Cerebellar nuclear complex (tissue), 1 donor: ENCODE data around the gene NDUFS2.

Experiments
- DNase-seq, 2 experiments: peaks; one replicate each; lab custom pipeline; 2025; lab: John Stamatoyannopoulos, UW

NDUFS2 gene

GRCh38 chr1:161196111-161196510, 6.1 kb upstream of the NDUFS2 start:
- DNase-seq, result no peak

DNA sequence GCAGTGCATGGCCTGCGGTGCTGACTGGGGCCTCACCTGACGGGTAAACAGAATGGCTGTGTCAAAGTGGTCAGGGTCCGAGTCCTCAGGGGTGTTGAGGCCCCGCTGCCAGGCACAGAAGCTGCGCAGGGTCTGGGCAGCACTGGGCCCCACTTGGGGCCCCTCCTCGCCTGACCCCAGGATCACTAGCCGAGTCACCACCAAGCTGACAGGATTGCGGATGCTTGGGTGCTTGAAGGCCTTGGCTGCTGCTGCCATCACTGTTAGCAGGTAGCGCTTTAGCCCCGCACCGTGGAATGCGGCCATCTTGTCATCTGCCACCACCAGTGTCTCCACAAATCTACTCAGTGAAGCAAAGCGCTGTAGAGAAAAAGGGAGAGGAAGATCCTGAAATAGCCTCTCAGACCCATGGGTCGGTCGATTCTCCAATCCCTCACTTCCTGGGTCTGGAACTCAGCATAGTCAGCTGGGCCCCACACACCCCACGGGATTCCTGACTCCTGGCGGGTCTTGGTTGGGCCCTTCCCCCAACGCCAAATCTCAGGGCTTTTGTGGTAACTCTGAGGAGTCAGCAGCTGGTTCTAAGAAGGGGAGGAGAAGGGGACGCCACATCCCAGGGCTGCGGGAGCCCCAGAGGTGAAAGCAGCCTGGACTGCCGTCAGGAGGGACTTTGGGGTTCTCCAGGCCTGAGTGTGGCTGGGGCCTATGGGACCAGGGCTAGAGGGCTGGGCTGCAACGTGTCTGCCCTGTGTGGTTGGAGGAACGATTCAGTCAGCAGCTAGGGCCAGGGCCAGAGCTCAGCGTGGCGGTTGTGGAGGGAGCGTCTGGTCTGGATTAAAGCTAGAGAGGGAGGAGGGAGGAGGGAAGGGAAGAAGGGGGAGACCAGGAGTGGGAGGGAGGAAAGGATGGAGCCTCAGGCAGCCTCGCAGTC, 5.4 kb upstream of the NDUFS2 start:
- DNase-seq, result no peak

DNA sequence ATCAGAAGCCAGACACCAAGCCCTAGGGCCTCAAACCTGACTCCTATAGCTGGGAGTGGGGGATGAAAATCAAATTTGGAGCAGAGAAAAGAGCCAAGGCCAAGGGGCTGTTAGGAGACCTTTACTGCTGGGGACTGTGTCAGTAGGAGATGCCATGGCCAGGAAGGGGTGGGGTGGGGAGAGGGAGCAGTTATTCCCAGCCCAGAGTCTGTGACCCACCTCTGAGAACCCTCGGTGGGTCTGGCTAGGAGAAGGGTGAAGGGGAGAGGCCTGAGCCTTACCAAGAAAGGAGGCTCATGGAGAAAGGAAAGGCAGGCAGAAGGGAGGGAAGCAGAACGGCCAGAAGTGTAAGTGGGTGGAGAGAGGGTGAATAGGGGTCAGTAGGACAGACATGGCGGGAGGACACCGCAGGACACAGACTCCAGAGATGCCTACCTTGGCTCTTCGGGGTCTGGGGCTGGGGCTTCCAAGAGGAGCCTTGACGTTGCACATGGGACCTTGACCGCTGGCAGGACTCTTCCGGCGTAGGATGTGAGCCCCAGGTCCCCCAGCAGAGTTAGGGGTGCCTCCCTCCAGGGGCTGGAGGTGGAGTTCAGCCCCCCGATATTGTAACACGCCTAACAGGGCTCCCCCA, 4.5 kb upstream of the NDUFS2 start:
- DNase-seq, result no peak

DNA sequence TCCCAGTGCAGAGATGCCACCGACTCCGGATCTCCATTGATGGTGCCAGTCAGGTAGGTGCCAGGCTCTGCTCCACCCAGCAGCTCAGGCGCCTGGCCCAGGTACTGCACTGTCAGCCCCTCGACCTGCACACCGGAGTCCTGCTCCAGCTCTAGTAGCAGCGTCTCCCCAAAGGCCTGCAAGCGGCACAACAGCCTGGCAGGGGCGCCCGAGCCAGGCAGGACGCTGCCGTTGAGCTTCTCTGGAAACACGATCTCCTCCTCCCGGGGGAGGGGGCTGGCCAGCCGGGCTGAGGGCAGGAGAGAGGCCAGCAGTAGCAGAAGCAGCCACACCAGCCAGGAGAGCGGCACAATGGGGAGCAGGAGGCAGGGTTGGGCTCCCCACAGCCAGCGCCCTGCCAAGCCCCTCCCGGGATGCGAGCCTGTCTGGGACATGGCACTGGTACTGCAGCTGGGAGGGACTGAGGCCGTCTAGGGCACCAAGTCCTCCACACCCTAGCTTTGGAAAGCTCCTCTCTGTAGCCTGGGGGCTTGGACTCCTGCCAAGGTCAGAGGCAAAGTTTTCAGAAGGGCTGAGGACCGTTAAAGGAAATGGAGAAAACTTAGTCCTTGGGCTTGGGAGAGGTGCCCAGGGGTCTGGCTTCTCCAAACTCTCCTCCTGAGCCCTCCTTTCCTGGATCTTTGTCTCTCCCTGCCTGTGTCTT, 3.8 kb upstream of the NDUFS2 start:
- DNase-seq, result no peak

DNA sequence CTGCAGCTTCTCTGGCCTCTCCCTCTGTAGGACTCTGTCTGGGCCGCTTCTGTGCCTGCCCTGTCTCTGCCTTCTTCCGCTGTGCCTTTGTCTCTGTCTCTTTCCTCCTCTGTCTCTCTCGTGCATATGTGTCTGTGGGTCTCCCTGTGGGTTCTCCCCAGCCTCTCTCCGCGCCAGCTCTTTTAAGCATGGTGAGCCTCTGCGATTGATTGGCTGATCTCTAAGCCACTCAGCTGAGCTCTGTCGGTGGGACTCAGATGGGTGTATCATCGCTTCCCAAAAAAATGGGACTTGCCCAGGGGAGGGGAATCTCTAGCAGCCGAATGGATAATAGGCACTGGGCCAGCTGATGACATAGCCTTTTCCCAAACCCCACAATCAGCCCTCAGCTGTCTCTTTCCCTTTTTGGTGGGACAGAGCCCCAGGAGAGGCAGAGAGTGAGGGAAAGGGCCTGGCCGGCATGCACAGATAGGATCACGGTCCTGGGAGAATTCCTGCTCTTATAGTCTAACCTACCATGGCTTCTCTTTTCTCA, 3.2 kb upstream of the NDUFS2 start, which contains the start of gene ADAMTS4:
Gene ADAMTS4, minus strand, starts transcription at position 158 of the 535 bp plus-strand sequence. CDS start 427 bp downstream, outside the sequence.
- DNase-seq, result no peak

DNA sequence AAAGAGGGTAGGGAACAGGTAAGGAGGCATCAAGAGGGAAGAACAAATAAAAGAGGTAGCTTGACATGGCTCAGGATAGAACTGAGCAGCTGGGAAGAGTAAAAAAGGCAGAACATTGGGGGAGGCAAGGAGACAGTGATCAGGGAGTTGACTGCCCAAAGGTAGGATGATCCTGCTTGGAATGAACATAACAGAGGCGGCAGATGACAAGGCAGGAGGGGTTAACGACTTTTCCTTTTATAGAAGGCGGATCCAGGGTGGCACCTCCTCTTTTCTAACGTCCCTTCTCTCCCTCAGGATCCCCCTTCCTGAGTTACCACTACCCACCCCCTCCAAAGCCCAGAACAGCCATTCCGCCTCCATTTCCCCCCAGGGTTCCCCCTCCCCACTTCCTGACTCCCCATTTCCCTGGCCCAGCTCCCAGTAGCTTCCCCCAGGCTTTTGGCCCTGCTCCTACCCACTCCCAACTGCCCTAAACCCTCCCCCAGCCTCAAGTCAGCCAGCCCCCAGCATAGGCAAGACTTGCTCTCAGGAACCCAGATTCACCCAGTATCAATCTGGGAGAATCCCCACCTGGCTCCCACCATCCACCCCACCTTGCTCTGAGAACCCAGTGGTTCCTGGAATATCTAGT, 2.5 kb upstream of the NDUFS2 start:
- DNase-seq, result no peak

DNA sequence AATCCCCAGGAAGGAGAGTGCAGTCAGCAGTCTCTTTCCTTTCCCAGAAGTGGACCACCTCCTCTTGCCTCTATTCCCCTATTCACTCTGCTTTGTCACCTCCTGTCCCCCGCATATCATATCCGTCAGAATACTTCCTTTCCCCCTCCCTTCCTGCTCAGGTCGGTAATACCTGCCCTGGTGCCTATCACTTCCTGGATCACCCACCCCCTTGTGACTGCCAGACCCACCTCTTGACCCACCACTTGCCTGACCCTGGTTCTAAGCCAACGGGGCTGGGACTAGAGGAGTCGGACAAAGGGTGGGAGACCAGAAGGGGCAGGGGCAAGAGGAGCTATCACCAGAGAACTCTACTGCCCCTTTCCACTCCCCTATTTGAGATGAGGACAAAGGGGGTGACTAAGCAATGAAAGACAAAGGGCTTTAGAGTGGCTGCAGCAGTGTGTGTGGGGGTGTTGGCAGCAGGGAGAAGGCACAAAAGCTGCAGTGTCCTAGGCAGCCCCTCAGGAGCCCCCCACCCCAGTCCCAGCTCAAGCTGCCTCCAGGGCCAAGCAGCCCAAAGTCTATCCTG, 1.7 kb upstream of the NDUFS2 start:
- DNase-seq, result no peak

GRCh38 chr1:161200992-161201835, 953 bp upstream of the NDUFS2 start:
- no peak for DNase-seq

DNA sequence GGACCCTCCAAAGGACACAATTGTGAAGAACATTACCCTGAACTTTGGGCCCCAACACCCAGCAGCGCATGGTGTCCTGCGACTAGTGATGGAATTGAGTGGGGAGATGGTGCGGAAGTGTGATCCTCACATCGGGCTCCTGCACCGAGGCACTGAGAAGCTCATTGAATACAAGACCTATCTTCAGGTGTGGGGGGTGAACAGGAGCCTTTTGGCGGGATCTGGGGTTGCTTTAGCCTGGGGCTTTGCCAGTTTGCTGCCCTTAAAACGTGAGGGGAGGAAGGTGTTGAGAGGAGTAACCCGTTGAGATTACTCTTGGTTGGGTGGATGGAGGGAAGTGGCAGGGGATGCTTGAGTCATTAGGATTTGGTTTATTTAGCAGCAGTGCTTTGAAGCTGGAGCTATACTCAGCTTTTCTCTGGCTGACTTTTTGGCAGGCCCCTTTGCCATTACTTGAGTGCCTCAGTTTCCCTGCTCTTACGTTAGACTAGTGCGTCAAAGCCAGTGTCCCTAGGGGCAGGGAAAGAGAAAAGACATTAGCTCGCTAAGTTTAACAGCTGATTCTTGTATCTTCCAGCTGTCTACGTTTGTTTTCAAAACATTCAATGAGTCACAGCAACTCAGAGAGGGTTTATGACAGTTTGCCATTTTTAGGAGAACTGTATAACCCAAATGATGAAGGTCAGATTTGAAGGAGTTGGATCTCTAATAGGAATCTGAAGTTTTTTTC, 4.4 kb downstream of the NDUFS2 start:
- DNase-seq, result no peak

DNA sequence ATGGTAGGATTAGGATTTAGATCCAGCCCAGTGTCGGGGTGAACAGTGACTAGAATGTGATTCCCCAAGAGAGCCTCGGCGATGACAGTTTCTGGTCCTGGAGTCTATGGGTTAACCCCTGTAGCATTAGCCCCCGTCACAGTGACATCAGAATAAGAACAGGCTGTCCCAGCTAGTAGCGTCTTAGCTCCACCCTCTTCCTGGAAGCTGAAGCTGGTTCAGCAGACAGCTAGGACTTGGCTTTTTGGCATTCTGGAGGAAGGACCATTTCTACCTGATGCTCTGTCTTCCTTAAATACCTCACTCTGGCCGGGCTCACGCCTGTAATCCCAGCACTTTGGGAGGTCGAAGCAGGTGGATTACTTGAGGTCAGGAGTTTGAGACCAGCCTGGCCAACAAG, 5.0 kb downstream of the NDUFS2 start:
- no peak for DNase-seq

GRCh38 chr1:161209790-161210409, 7.7 kb downstream of the NDUFS2 start:
- DNase-seq, result no peak

DNA sequence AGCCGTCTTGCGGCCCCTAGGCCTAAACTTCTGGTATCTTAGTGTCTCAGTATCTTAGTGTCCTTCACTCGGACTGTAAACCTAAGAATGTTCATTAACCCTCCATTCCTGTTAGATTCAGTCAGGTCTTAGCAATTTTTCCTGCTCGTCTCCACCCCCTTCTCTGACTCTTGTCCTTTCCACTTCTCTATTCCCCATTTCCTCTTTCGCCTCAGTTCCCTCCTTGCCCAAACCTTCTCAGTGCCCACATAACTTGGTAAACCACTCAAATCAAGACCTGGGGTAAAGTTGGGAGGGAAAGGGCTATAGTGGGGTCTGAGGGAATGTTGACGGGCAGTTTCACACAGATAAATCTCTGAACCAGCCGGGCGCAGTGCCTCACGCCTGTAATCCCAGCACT, 12.2 kb downstream of the NDUFS2 start:
- no peak for DNase-seq

GRCh38 chr1:161215076-161215475, 12.9 kb downstream of the NDUFS2 start, which contains the start of gene FCER1G:
Gene FCER1G (plus strand): TSS chr1:161215295. CDS start chr1:161215322, 27 bp downstream.
- DNase-seq, result no peak

DNA sequence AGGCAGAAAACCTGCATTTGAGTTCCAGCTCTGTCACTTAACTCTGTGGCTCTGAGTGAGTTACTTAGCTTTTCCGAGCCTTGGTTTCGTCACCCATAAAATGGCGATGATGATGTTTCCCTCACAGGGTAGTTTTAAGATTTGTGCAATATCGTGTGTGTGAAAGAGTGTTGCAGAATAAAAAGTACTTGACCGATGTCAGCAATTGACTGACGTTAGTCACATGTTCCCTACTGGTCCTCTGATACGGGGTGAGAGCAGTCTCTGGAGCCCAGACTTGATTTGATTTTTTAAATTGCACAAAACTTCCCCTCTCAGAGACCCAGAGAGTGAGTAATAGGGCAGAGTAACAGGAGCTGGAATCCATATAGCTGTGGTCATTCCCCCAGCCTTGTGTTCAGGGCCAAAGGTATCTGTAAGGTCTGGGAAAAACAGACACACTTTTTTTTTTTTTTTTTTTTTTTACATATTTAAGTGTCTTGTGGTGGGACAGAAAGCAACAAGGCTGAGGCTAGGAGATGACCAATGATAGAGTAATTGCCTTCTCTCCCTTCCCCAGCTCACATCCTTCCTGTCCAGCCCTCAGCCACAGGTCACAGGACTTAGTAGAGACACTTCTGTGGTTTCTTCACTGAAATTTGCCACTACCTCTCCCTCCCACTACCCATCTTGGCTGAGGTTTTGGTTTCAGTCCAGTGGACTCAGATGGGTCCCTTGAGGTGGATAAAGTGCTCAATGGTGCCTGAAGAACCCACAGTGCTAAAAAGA, 15.0 kb downstream of the NDUFS2 start:
- no peak for DNase-seq

- DNase-seq, result no peak
These were observed 15.7 kb downstream of the NDUFS2 start for GRCh38 chr1:161217831-161218230.

DNA sequence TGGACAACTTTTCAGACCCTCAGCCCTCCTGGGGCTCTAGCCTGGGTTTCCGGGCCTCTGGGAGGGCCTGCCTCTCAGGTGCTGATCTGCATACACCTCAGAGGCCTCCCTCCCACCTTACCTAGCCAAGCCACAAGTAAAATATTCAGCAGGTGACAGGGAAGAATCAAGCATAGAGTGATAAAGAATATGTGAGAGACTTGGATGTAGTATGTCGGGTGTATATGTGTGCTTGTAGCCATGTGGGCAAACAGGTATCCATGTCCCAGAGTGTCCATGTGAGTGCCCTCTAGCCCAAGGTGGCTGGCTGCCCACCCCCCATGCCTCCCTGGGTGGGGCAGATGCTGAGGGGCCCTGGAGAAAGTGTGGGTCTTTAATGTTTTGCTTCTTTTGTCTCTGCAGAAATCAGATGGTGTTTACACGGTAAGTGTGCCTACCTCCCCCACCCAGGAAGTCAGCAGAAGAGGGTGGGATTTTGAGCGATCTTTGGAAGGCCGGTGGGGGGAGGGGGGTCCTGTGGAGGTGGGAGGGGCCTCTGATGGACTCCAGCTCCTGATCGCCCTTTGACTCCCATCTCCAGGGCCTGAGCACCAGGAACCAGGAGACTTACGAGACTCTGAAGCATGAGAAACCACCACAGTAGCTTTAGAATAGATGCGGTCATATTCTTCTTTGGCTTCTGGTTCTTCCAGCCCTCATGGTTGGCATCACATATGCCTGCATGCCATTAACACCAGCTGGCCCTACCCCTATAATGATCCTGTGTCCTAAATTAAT, 16.3 kb downstream of the NDUFS2 start:
- no peak for DNase-seq

GRCh38 chr1:161219078-161219892, 17.1 kb downstream of the NDUFS2 start:
- no peak for DNase-seq
